HG02571 (cell line): ENCODE data around the gene TRAF3.

Experiments used
- ATAC-seq: cut with Tn5 transposase; IDR thresholded peaks from one replicate; pipeline ENCODE4 v1.9.1; 2021; ENCODE audit warnings: mild to moderate bottlenecking, moderate library complexity; ENCODE audit not compliant: unreplicated experiment

The TRAF3 gene

DNA sequence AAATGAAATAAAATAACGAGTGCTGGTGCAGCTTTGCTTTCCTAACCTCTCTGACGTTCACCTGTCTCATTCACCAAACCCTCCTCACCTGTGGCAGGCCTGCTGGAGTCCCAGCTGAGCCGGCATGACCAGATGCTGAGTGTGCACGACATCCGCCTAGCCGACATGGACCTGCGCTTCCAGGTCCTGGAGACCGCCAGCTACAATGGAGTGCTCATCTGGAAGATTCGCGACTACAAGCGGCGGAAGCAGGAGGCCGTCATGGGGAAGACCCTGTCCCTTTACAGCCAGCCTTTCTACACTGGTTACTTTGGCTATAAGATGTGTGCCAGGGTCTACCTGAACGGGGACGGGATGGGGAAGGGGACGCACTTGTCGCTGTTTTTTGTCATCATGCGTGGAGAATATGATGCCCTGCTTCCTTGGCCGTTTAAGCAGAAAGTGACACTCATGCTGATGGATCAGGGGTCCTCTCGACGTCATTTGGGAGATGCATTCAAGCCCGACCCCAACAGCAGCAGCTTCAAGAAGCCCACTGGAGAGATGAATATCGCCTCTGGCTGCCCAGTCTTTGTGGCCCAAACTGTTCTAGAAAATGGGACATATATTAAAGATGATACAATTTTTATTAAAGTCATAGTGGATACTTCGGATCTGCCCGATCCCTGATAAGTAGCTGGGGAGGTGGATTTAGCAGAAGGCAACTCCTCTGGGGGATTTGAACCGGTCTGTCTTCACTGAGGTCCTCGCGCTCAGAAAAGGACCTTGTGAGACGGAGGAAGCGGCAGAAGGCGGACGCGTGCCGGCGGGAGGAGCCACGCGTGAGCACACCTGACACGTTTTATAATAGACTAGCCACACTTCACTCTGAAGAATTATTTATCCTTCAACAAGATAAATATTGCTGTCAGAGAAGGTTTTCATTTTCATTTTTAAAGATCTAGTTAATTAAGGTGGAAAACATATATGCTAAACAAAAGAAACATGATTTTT is 128.2 kb downstream of the TRAF3 start:
- no peak for ATAC-seq

- ATAC-seq = no peak
Measured at GRCh38 chr14:102906616-102907302, 129.5 kb downstream of the TRAF3 start.

- ATAC-seq = no peak
Measured at GRCh38 chr14:102907303-102907844, 130.1 kb downstream of the TRAF3 start.

DNA sequence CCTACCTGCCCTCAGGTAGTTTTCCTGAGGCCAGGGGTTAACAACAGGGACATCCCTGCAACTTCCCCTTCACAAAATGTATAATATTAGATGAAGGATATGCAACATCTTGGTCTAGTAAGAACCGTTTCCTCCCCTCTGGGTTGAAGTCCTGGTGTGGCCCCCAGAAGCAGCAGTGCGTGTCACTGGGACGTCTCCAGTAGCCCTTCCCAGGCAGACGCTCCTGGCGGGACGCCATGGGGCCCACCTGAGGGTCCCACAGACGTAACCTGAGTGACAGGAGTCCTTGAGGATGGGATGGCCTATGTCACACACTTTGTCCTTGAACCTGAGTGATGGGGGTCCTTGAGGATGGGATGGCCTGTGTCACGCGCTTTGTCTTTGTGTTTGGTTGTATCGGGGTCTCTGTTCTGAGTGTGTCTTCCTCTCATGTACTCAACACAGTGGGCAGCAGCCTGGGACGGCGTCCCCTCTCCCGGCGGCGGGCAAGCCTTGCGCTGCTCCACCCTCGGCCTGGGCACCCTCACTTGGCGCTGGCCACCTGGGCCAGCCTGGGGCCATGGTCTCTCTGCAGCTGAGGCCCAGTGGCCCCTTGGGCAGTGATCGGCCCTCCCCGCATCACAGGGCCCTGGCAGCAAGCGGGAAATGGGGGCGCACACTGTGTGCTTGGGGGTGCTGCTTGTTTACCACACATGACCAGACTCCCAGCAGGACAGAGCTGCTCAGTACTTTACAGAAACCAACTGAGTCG is 130.9 kb downstream of the TRAF3 start:
- ATAC-seq = no peak

DNA sequence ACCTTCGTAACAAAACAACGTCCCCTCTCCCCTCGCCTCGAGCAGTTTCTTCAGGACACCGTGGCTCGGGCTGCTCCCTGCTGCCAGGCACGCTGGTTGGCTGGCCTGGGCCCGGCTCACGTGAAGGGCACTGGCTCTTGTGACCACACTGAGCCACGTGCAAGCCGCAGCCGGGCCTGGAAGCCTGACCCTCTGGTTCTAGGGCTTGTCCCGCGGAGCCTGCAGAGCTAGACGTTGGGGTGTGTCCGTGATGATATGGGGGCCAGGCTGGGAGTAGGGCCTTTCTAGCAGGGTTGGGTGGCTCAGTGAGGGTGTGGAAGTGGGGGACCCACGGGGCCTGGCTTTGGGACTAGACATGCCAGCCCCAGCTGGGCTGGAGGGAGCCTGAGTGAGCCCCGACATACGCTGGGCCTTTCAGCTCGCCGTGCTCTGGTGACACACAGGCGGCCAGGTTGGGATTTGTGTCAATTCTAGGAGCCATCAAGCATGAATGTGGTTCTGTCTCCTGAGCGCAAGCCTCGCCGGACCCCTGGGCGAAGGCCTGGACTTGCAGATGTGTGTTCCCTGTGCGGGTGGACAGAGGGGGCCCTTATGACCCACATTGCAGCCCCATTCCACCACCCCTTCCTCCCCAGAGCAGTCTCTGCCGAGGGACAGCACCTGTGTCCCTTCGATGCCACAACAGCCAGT is 131.7 kb downstream of the TRAF3 start:
- ATAC-seq = no peak

GRCh38 chr14:102909462-102909861 is 132.2 kb downstream of the TRAF3 start:
- no peak for ATAC-seq

DNA sequence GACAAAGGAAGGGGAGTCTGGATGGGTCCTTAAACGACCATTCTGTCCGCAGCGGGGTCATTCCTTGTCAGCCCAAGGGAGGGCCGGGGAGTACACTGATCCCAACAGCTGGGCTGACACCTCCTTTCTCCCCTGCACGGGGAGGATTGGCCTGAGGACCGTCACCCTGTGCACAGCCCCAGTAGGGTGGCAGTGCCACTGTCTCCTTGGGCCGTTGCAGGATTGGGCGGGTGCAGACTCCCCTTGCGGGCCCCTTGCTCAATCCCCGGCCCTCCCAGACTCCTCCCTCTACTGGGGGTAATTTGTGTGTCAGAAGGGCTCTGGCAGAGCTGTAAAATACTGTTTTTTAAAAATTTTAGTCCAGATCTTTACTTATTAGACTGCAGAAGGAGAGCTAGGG is 132.7 kb downstream of the TRAF3 start:
- no peak for ATAC-seq

- ATAC-seq = no peak
Measured at GRCh38 chr14:102910442-102910841, 133.2 kb downstream of the TRAF3 start.

DNA sequence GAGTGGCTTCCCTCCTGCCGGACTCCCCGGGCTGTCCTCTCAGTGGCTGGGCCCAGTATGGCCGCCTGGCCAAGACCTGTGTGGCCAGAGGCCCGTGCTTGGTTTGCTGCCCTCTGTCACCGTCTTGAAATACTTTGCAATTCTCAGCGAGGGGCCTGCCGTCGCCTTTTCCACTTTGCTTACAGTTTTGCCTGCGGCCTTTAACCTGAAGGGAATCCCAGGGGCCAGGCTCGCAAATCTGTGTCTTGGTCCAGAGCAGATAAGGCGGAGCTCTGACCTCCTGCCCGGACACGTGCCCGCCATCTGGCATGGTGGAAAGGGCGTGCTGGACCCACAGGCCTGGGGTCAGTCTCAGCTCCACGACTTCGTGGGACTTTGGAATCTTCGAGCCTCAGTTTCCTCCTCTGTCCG is 134.3 kb downstream of the TRAF3 start:
- ATAC-seq = no peak

GRCh38 chr14:102911991-102912761 is 134.9 kb downstream of the TRAF3 start:
- no peak for ATAC-seq

GRCh38 chr14:102913341-102914211 is 136.3 kb downstream of the TRAF3 start:
- no peak for ATAC-seq

GRCh38 chr14:102914474-102915291 is 137.4 kb downstream of the TRAF3 start:
- no peak for ATAC-seq

GRCh38 chr14:102915292-102916110 is 138.3 kb downstream of the TRAF3 start:
- ATAC-seq = no peak

DNA sequence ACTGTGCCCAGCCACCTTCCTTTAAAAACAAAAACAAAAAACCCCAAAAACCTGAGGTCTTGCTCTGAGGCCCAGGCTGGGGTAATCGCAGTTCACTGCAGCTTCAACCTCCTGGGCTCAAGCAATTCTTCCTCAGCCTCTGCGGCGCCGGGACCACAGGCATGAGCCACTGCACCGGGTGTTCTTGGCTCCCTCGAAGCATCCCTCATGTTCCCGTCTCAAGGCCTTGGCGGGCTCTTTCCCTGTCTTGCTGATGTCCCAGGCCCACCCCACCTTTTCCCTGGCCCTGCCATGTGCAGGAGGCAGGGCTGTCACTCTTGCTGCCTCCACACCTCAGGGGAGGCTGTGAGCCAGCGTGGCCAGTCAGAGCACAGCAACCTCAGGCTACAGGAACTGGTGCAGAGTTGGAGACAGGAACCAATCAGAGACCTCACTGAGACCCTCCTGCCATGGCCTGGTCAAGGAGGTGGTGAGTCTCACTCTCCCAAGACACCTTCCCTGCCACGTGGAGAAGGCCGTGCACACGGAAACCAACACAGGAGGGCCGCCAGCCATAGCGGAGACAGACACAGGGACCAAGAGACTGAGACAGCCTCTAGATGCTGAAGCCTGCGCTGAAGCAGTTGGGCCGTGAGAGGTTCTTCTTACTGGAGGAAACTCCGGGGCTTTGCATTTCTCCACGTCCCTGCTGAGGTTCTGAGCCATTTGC is 139.3 kb downstream of the TRAF3 start:
- ATAC-seq = no peak

DNA sequence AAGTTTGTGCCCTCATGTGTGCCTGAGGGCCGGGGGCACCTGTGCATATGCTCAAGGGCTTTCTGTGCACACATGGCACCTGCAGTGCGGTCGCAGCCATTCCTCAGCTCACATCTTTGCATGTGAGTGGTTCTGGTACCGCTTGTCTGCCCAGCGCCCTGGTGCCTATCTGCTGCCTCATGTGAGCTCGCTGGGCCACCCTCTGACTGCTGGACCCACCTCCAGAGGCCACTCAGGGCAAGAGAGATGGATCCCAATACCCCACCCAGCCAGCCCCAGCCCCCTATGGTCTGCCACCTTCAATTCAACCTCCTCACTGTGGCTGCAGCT is 139.8 kb downstream of the TRAF3 start:
- ATAC-seq = no peak

GRCh38 chr14:102917469-102918211 is 140.4 kb downstream of the TRAF3 start:
- no peak for ATAC-seq
